ENCODE measurements around the gene MACROD2. TPM values are rescaled to one million over a fixed set of nuclear protein-coding genes. Genes with fewer than 3 reads are reported as not detected.

The MACROD2 gene
- total RNA-seq, 1 experiment from 2014 or later: 1.6 TPM

- no peak overlapping the region for H4K91ac ChIP-seq (ENCODE audit: insufficient read length, low read depth, low read length)
- H3K27me3 ChIP-seq (ENCODE audit: insufficient read depth, low read length): no peaks in the 10 kb centered on the region; the same call in 1 of the 2 replicates
- Mint-ChIP-seq H3K27me3 (ENCODE audit: low read depth) (peaks cover 14% of the 10 kb centered on the region), H3K27ac (no peak overlapping the region), H3K36me3 (ENCODE audit: insufficient read depth in 1 of 3, low read depth in 3 of 3) (peaks cover 0 to 2% (median 0%) of the 10 kb centered on the region in 3 experiments; a peak in 1 of 7 replicates), H3K9me3 (peaks cover 0 to 2% of the 10 kb centered on the region in 2 experiments; a peak in 3 of 5 replicates), H3K4me3 (peak overlapping the region; percentile 87 to 97), H3K4me1 (peaks cover 9 to 12% of the 10 kb centered on the region in 2 experiments)
- H3K18ac ChIP-seq (ENCODE audit: insufficient read length, low read depth, low read length): no peak overlapping the region
- no peaks in the 10 kb centered on the region for H3K79me1 ChIP-seq (ENCODE audit: insufficient read depth, low read depth, low read length, poor library complexity, severe bottlenecking)
- H2BK20ac ChIP-seq (ENCODE audit: low read depth, low read length, poor library complexity, severe bottlenecking): no peak overlapping the region
- no peak overlapping the region for H3K27ac ChIP-seq (ENCODE audit: insufficient read length, low read depth, low read length)
- H3T11ph ChIP-seq (ENCODE audit: low read length): no peak overlapping the region
- no peak overlapping the region for H3K14ac ChIP-seq (ENCODE audit: insufficient read depth, low read length)
- no peak overlapping the region for H2AFZ ChIP-seq (ENCODE audit: low read length)
- H2AK5ac ChIP-seq (ENCODE audit: insufficient read length, low read length): no peak overlapping the region
- H4K20me1 ChIP-seq (ENCODE audit: control insufficient read depth, insufficient read depth, insufficient read length): no peaks in the 10 kb centered on the region
- H3K4me2 ChIP-seq (ENCODE audit: insufficient read depth, insufficient read length, low read length): peak overlapping the region; percentile 78
- H3K9me3 ChIP-seq (ENCODE audit: control insufficient read depth, low read depth, low read length): no peaks in the 10 kb centered on the region
- H2BK120ac ChIP-seq (ENCODE audit: low read depth, low read length, poor library complexity, severe bottlenecking): no peak overlapping the region
- H2BK5ac ChIP-seq (ENCODE audit: insufficient read length, low read length): no peak overlapping the region
- H3K79me2 ChIP-seq (ENCODE audit: insufficient read depth, low read length): no peaks in the 10 kb centered on the region
- peak; percentile 34; the same call in 2 of the 3 replicates for TF ChIP-seq CTCF (conservative IDR thresholded peaks at IDR 0.05)
- WGBS (ENCODE audit: extremely low coverage, insufficient read length, low lambda C conversion rate): no CpG with 5 or more reads among the region's 52 CpGs
- H3K9ac ChIP-seq (ENCODE audit: extremely low read depth, insufficient read length, low read length): no peak overlapping the region
- no peak overlapping the region for H2BK15ac ChIP-seq (ENCODE audit: low read depth, low read length)
- no peak overlapping the region for H3K56ac ChIP-seq (ENCODE audit: insufficient read length, low read depth, low read length)
- peaks cover 3% of the 10 kb centered on the region for H3K23me2 ChIP-seq (ENCODE audit: insufficient read length, low read depth, low read length, poor library complexity, severe bottlenecking)
- peak; percentile 48 for DNase-seq
- no peak overlapping the region for H2BK12ac ChIP-seq (ENCODE audit: insufficient read length, low read depth, low read length)
- no peak overlapping the region for H3K23ac ChIP-seq (ENCODE audit: insufficient read length, low read depth, low read length)
- no peak overlapping the region for H4K8ac ChIP-seq (replicated peaks; ENCODE audit: insufficient read length, low read depth, low read length)
- no peak overlapping the region for H3K4ac ChIP-seq (ENCODE audit: low read depth, low read length)
- H3K4me1 ChIP-seq (ENCODE audit: insufficient read depth, low read length): no peaks in the 10 kb centered on the region
- no peak overlapping the region for H4K5ac ChIP-seq (ENCODE audit: insufficient read length, low read depth, low read length)
Observed at GRCh38 chr20:13995841-13996240, 525 bp downstream of the MACROD2 start.

Data from H9 (cell line).